Transverse colon (tissue), 4 donors: ENCODE results near the gene STIP1. TPM values are rescaled to one million over a fixed set of nuclear protein-coding genes. Genes with fewer than 3 reads are reported as not detected.

Experiments used
- DNase-seq: peaks from one replicate; pipeline ENCODE4 v3.0.0-alpha.2; 2019
- H3K27ac ChIP-seq, 4 donors: fragments of 200-600 bp; sonication (generic); 2 replicates each; pipeline ENCODE4 v1.5.1; 2016 to 2018; ENCODE audit warnings: inconsistent platforms in 4 of 4
- H3K27me3 ChIP-seq: fragments of 200-600 bp; sonication (generic); 2 replicates; pipeline ENCODE4 v1.5.1; 2017; ENCODE audit warnings: inconsistent platforms
- H3K36me3 ChIP-seq, 4 donors: fragments of 200-600 bp; sonication (generic); 2 replicates each; pipeline ENCODE4 v1.5.1; 2017 to 2019; ENCODE audit warnings: inconsistent platforms in 4 of 4
- H3K4me1 ChIP-seq, 4 donors: fragments of 200-600 bp; sonication (generic); 2 replicates each; pipeline ENCODE4 v1.5.1; 2017 to 2020; ENCODE audit warnings: inconsistent platforms in 4 of 4
- H3K4me3 ChIP-seq, 4 donors: fragments of 200-600 bp; sonication (generic); 1 replicate in 1 of 4; 2 replicates in 3 of 4; pipeline versions ENCODE4 v1.5.1 to v1.6.1; 2017 to 2019; ENCODE audit warnings: inconsistent platforms in 4 of 4
- H3K9me3 ChIP-seq, 2 donors: fragments of 200-600 bp; sonication (generic); 2 replicates each; pipeline ENCODE4 v1.5.1; 2017 to 2019; ENCODE audit warnings: inconsistent platforms in 2 of 2
- CTCF ChIP-seq, 5 experiments: fragments of 200-600 bp in 3 of 5; fragments of 450-650 bp in 2 of 5; sonication (generic) in 3 of 5; IDR thresholded peaks; 1 replicate in 2 of 5; 2 replicates in 3 of 5; pipeline ENCODE4 v1.5.1; 2016 to 2017; ENCODE audit warnings: antibody characterized with exemption in 5 of 5, inconsistent platforms in 3 of 5, mild to moderate bottlenecking in 2 of 5, moderate library complexity in 1 of 5
- EP300 ChIP-seq: sonication (generic); formaldehyde crosslinking; IDR thresholded peaks from one replicate; pipeline ENCODE4 v1.6.1; 2017; ENCODE audit warnings: antibody characterized with exemption, low read depth
- POLR2A ChIP-seq: fragments of 450-650 bp; IDR thresholded peaks from one replicate; pipeline ENCODE4 v1.6.1; 2016; ENCODE audit warnings: antibody characterized with exemption, mild to moderate bottlenecking, moderate library complexity
- POLR2AphosphoS5 ChIP-seq, 3 donors: sonication (generic); formaldehyde crosslinking; IDR thresholded peaks; one replicate each; pipeline ENCODE4 v1.6.1; 2016; ENCODE audit warnings: antibody characterized with exemption in 3 of 3
- WGBS, 2 donors: methylation state at CpG; one replicate each; pipeline ENCODE4 v1.1.5; 2018; ENCODE audit warnings: low coverage in 1 of 2; 5-methylcytosine and 5-hydroxymethylcytosine counted together
- in situ Hi-C, 4 donors: fragments of 200-750 bp; cut with MboI; loops; one replicate each; pipeline versions ENCODE4 v1.15.0 to v1.15.1; 2017; ENCODE audit warnings: low sequenced_read_pairs in 3 of 4, low pct_ligation_motif_present in 1 of 4, low pct_unique_long_range_greater_than_20kb in 1 of 4
- intact Hi-C: fragments of 100-400 bp; cut with DNase I; formaldehyde crosslinking; loops from one replicate; pipeline ENCODE4 v1.15.1; 2023; ENCODE audit warnings: low total_unique reads
- total RNA-seq, 4 donors: library from RNA; depleted of rRNA; stranded (reverse); fragments of >200 nt; gene quantifications; one replicate each; pipeline ENCODE4 v1.1.0, GENCODE V29; 2016

Gene STIP1
- total RNA-seq, 4 donors from 2014 or later: 45.3 to 181 (median 65.9) TPM

- Histone ChIP-seq H3K36me3 (peaks cover 0 to 39% (median 18%) of the 10 kb centered on the region in 4 donors), H3K4me1 (peaks cover 7 to 38% (median 34%) of the 10 kb centered on the region in 4 donors), H3K27me3 (no peaks in the 10 kb centered on the region), H3K9me3 (no peaks in the 10 kb centered on the region), H3K4me3 (no peak overlapping the region), H3K27ac (no peak overlapping the region)
- WGBS, 2 donors: 78 to 84% methylated on average over 10 to 16 of the region's 16 CpGs
- no peak for DNase-seq
- in situ Hi-C loops: loop anchor here (5.0 to 10.0 kb wide), 3 partner anchors 91 to 98 kb away; partner anchors contain the start of genes CATSPERZ (in 2 of the 4) and KCNK4 (in 1 of the 4)
- intact Hi-C loops: no loop called here
- no peak for TF ChIP-seq EP300
- TF ChIP-seq CTCF (IDR thresholded peaks at IDR 0.05): no peak
- no peak for TF ChIP-seq POLR2AphosphoS5 (IDR thresholded peaks at IDR 0.05)
- TF ChIP-seq POLR2A: no peak
Measured at GRCh38 chr11:64204080-64204440, 18.1 kb downstream of the STIP1 start.

GRCh38 chr11:64204464-64204989 lies 18.6 kb downstream of the STIP1 start:
- WGBS, 2 donors: 25% methylated on average over 7 of the region's 7 CpGs; no CpG with 5 or more reads in 1 of the 2 donors
- in situ Hi-C loops: loop anchor here (5.0 to 10.0 kb wide), 3 partner anchors 90 to 98 kb away; partner anchors contain the start of genes CATSPERZ (in 2 of the 4) and KCNK4 (in 1 of the 4)
- no peaks in the 10 kb centered on the region for H3K27me3 ChIP-seq
- peak; percentile 93 for DNase-seq
- intact Hi-C loops: no loop called here
- peaks cover 7 to 38% (median 34%) of the 10 kb centered on the region in 4 donors for H3K4me1 ChIP-seq
- TF ChIP-seq POLR2AphosphoS5 (IDR thresholded peaks at IDR 0.05) (peak in 2 of 3 donors; percentile 74 to 77), EP300 (no peak), CTCF (IDR thresholded peaks at IDR 0.05) (peak; percentile 64 to 84 (median 73)), POLR2A (no peak)
- H3K36me3 ChIP-seq: peaks cover 0 to 38% (median 16%) of the 10 kb centered on the region in 4 donors
- no peak overlapping the region for H3K4me3 ChIP-seq
- peak overlapping the region; percentile 73 to 85 (median 80) for H3K27ac ChIP-seq
- no peaks in the 10 kb centered on the region for H3K9me3 ChIP-seq

GRCh38 chr11:64206457-64207255 lies 20.7 kb downstream of the STIP1 start, which contains the start of gene FERMT3:
Gene FERMT3 (plus strand): TSS chr11:64206721. CDS start chr11:64207365, 644 bp downstream.
- Histone ChIP-seq H3K4me1 (peaks cover 7 to 38% (median 34%) of the 10 kb centered on the region in 4 donors), H3K27ac (peak within 1 kb of the TSS; percentile 73 to 85 (median 80)), H3K4me3 (peak within 1 kb of the TSS in 3 of 4 donors; percentile 12 to 52 (median 34)), H3K27me3 (no peaks in the 10 kb centered on the region), H3K36me3 (peaks cover 0 to 20% (median 9%) of the 10 kb centered on the region in 4 donors), H3K9me3 (no peaks in the 10 kb centered on the region)
- TF ChIP-seq POLR2A: peak; percentile 52
- TF ChIP-seq POLR2AphosphoS5 (IDR thresholded peaks at IDR 0.05): peak in 2 of 3 donors; percentile 56 to 63
- no peak for TF ChIP-seq CTCF (IDR thresholded peaks at IDR 0.05)
- no peak for TF ChIP-seq EP300
- in situ Hi-C loops: loop anchor here in 1 of 4 donors (10.0 kb wide), 1 partner anchor 88 kb away; the partner anchor contains the start of gene KCNK4
- intact Hi-C loops: no loop called here
- DNase-seq: peak; percentile 90
- whole genome bisulfite sequencing, 2 donors: 43% methylated on average over 23 of the region's 27 CpGs; no CpG with 5 or more reads in 1 of the 2 donors
